B cell (primary cell): Measurements from ENCODE around the gene ARF5. TPM values are rescaled to one million over a fixed set of nuclear protein-coding genes. Genes with fewer than 3 reads are reported as not detected.
A peak's percentile ranks its signal among the peaks of the same experiment; 100 is the strongest.

Experiments
- ATAC-seq: fragments of 200-7000 bp; cut with Tn5 transposase; one replicate; pipeline ENCODE4 v1.10.0; 2021; ENCODE audit warnings: low read depth, mild to moderate bottlenecking, moderate number of reproducible peaks, moderate library complexity
- CTCF ChIA-PET: fragments of 350-600 bp; sonication (Branson Sonifier 250); formaldehyde crosslinking; loops from one replicate; lab custom pipeline; 2021; ENCODE audit warnings: antibody characterized with exemption, inconsistent platforms; lab: Charles Lee
- POLR2A ChIA-PET: fragments of 350-600 bp; sonication (Branson Sonifier 250); formaldehyde crosslinking; loops from one replicate; lab custom pipeline; 2021; ENCODE audit warnings: antibody characterized with exemption; lab: Charles Lee
- DNase-seq: peaks from one replicate; pipeline ENCODE4 v3.0.0; 2013
- H2AFZ ChIP-seq: 2 replicates; pipeline ENCODE4 v1.6.1; 2012; ENCODE audit warnings: mild to moderate bottlenecking, low read depth, low read length; ENCODE audit not compliant: insufficient read depth, poor library complexity, severe bottlenecking
- H3K27ac ChIP-seq, 2 donors: 1 replicate in 1 of 2; 2 replicates in 1 of 2; pipeline ENCODE4 v1.5.1; 2012 to 2013; ENCODE audit warnings: low read length in 2 of 2, mild to moderate bottlenecking in 2 of 2, moderate library complexity in 1 of 2
- H3K27me3 ChIP-seq, 4 experiments: fragments of 200-600 bp in 1 of 4; sonication (generic) in 1 of 4; replicated peaks in 1 of 4; 1 replicate in 2 of 4; 2 replicates in 2 of 4; pipeline versions ENCODE4 v1.6.1 to v1.7.0; 2013 to 2016; ENCODE audit warnings: low read length in 3 of 4, mild to moderate bottlenecking in 2 of 4, mixed read lengths in 1 of 4, moderate library complexity in 1 of 4; ENCODE audit not compliant: insufficient read depth in 4 of 4, control insufficient read depth in 3 of 4; ENCODE audit errors: control extremely low read depth in 1 of 4
- H3K36me3 ChIP-seq, 2 experiments: replicated peaks in 1 of 2; 1 replicate in 1 of 2; 2 replicates in 1 of 2; pipeline versions ENCODE4 v1.6.1 to v1.7.1; 2013; ENCODE audit warnings: low read length in 1 of 2; ENCODE audit not compliant: insufficient read depth in 2 of 2, control insufficient read depth in 1 of 2; ENCODE audit errors: control extremely low read depth in 1 of 2, extremely low read depth in 1 of 2
- H3K4me1 ChIP-seq, 2 donors: fragments of 200-600 bp in 1 of 2; sonication (generic) in 1 of 2; 1 replicate in 1 of 2; 2 replicates in 1 of 2; pipeline versions ENCODE4 v1.5.1 to v1.6.1; 2013 to 2017; ENCODE audit warnings: low read length in 2 of 2; ENCODE audit not compliant: control insufficient read depth in 2 of 2, insufficient read depth in 2 of 2
- H3K4me2 ChIP-seq: replicated peaks from 2 replicates; pipeline ENCODE3; 2012; ENCODE audit warnings: mild to moderate bottlenecking, low read depth, low read length; ENCODE audit not compliant: poor library complexity, severe bottlenecking
- H3K4me3 ChIP-seq, 5 experiments: fragments of 200-600 bp in 1 of 5; sonication (generic) in 1 of 5; 1 replicate in 3 of 5; 2 replicates in 2 of 5; pipeline versions ENCODE4 v1.5.1 to v1.7.0; 2011 to 2016; ENCODE audit warnings: low read length in 4 of 5, mild to moderate bottlenecking in 4 of 5, low read depth in 2 of 5, control low read depth in 1 of 5, moderate library complexity in 1 of 5; ENCODE audit not compliant: insufficient read depth in 1 of 5; ENCODE audit errors: control extremely low read depth in 1 of 5, extremely low read depth in 1 of 5
- H3K79me2 ChIP-seq: fragments of 200-600 bp; sonication (generic); one replicate; pipeline ENCODE4 v1.6.0; 2016; ENCODE audit warnings: low read length; ENCODE audit not compliant: control insufficient read depth, insufficient read depth
- H3K9ac ChIP-seq: fragments of 200-600 bp; sonication (generic); 2 replicates; pipeline ENCODE4 v1.6.1; 2017; ENCODE audit warnings: mild to moderate bottlenecking, low read length, moderate library complexity
- H3K9me3 ChIP-seq, 3 donors: one replicate each; pipeline versions ENCODE4 v1.6.1 to v1.7.1; 2013; ENCODE audit warnings: low read length in 2 of 3; ENCODE audit not compliant: control insufficient read depth in 2 of 3, insufficient read depth in 1 of 3; ENCODE audit errors: control extremely low read depth in 1 of 3
- H4K20me1 ChIP-seq: 2 replicates; pipeline ENCODE4 v1.6.0; 2012; ENCODE audit warnings: mild to moderate bottlenecking, low read length; ENCODE audit not compliant: insufficient read depth, control insufficient read depth, poor library complexity, severe bottlenecking
- H3K27ac Mint-ChIP-seq: one replicate; pipeline ENCODE4 v1.8.0; 2021; ENCODE audit warnings: mixed read lengths
- H3K27me3 Mint-ChIP-seq: one replicate; pipeline ENCODE4 v1.8.0; 2021; ENCODE audit warnings: mixed read lengths
- H3K4me1 Mint-ChIP-seq: one replicate; pipeline ENCODE4 v1.8.0; 2021; ENCODE audit warnings: mixed read lengths
- H3K4me3 Mint-ChIP-seq: one replicate; pipeline ENCODE4 v1.8.0; 2021; ENCODE audit warnings: mixed read lengths
- H3K9me3 Mint-ChIP-seq: one replicate; pipeline ENCODE4 v1.8.0; 2022; ENCODE audit warnings: mixed read lengths; ENCODE audit not compliant: insufficient read depth
- EZH2 ChIP-seq: IDR thresholded peaks from 2 replicates; pipeline ENCODE4 v1.6.1; 2012; ENCODE audit warnings: borderline replicate concordance, low read depth, mild to moderate bottlenecking, moderate library complexity, low read length; ENCODE audit not compliant: insufficient read depth, poor library complexity, severe bottlenecking
- WGBS: methylation state at CpG from one replicate; pipeline ENCODE4 v1.1.5; 2013; ENCODE audit warnings: missing lambda C conversion rate; ENCODE audit not compliant: insufficient coverage; 5-methylcytosine and 5-hydroxymethylcytosine counted together
- intact Hi-C: fragments of 100-400 bp; cut with micrococcal nuclease; formaldehyde crosslinking; loops from one replicate; pipeline ENCODE4 v1.10.0; 2022
- polyA plus RNA-seq: library from polyadenylated mRNA; depleted of rRNA; stranded (reverse); fragments of >200 nt; gene quantifications from 2 replicates; pipeline ENCODE4 v1.2.3, GENCODE V29; 2012
- total RNA-seq, 2 donors: library from RNA; stranded (reverse); fragments of 120-200 nt in 1 of 2; gene quantifications; 1 replicate in 1 of 2; 2 replicates in 1 of 2; pipeline versions ENCODE4 v1.2.3 to v1.2.4, GENCODE V29; 2013 to 2022
- TF ChIP-seq, protein P1 (sequence below): fragments of 200-600 bp; IDR thresholded peaks from one replicate; pipeline ENCODE4 v1.8.0; 2022; ENCODE audit warnings: antibody characterized with exemption, mild to moderate bottlenecking

The ARF5 gene
- total and polyA plus RNA-seq, 2 donors (not counting 1 experiment from before 2014, with no cell fraction given) = 77.1 to 234 TPM

DNA sequence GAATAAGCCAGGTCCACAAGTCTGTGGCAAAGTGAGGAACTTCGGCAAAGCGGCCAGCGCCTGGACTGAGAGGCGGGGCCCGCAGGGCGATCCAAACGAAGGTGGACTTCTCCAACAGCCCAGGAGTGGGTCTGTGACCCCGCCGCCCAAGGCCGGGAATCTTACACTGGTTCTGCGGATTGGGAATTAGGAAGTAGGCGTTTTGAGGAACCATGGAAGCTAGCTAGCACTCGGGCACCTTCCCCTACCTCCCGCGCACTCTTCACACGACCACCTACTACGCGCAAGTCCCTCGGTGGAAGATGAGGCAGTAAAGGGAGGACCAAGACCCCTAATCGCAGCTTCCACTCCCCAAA lies 570 bp upstream of the ARF5 start:
- Histone ChIP-seq H3K27ac (peak overlapping the region; percentile 65 to 66), H3K79me2 (peaks cover 40% of the 10 kb centered on the region), H3K27me3 (no peaks in the 10 kb centered on the region), H3K4me1 (peaks cover 39 to 44% of the 10 kb centered on the region in 2 donors), H3K9ac (peak overlapping the region; percentile 88), H3K9me3 (peaks cover 0 to 2% (median 0%) of the 10 kb centered on the region in 3 donors), H3K36me3 (peaks cover 0 to 17% of the 10 kb centered on the region in 2 experiments), H3K4me3 (peak overlapping the region; percentile 59 to 95 (median 87)), H3K4me2 (peak overlapping the region; percentile 79), H2AFZ (peak overlapping the region; percentile 81), H4K20me1 (peaks cover 13% of the 10 kb centered on the region)
- POLR2A ChIA-PET = no interaction called here
- 71% methylated on average over 10 of the region's 20 CpGs for WGBS
- peak overlapping the region; percentile 89 for H3K4me3 Mint-ChIP-seq
- CTCF ChIA-PET = no interaction called here
- no peak for ATAC-seq
- no peaks in the 10 kb centered on the region for H3K27me3 Mint-ChIP-seq
- no peaks in the 10 kb centered on the region for H3K9me3 Mint-ChIP-seq
- H3K27ac Mint-ChIP-seq = peak overlapping the region; percentile 17
- peaks cover 54% of the 10 kb centered on the region for H3K4me1 Mint-ChIP-seq
- DNase-seq = no peak
- intact Hi-C loops = loop anchor here (2.0 to 5.0 kb wide), 2 partner anchors 521 to 1150 kb away; partner anchors contain the start of gene CALU
- no peak for TF ChIP-seq EZH2
- TF ChIP-seq, protein P1, sequence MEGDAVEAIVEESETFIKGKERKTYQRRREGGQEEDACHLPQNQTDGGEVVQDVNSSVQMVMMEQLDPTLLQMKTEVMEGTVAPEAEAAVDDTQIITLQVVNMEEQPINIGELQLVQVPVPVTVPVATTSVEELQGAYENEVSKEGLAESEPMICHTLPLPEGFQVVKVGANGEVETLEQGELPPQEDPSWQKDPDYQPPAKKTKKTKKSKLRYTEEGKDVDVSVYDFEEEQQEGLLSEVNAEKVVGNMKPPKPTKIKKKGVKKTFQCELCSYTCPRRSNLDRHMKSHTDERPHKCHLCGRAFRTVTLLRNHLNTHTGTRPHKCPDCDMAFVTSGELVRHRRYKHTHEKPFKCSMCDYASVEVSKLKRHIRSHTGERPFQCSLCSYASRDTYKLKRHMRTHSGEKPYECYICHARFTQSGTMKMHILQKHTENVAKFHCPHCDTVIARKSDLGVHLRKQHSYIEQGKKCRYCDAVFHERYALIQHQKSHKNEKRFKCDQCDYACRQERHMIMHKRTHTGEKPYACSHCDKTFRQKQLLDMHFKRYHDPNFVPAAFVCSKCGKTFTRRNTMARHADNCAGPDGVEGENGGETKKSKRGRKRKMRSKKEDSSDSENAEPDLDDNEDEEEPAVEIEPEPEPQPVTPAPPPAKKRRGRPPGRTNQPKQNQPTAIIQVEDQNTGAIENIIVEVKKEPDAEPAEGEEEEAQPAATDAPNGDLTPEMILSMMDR = no peak

DNA sequence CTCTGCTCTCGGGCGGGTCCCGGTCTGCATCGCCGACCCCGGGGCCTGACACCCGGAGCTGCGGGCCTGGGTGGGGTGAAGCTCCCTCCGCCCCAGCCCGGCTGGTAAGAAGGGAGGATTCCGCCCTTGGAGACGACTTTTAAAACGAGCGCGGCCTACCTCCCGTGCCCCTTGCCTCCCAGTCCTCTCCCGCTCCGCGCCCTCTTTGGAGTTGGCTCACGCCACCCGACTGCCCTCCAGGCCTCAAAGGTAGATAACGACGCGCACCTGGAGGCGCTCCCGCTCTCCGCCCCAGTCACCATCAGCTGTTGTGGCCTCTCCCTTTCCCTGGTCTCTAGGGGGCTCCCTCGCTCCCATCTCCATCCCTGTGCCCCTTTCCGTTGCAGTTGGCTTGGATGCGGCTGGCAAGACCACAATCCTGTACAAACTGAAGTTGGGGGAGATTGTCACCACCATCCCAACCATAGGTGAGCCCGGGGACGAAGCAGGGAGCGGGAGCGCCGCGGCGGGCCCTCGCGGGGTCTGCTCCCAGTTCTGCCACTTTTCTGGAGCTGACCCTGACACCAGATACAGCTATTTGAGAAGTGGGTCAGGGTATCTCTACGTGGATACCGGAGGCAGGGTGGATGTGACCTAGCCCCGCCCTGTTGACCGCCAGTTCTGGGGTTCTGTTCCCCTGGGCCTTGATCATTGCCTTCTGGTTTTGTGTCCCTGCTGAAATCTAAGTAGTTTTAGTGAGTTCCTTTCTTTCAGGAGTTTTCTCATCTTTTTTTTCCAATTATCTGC lies 679 bp downstream of the ARF5 start:
- Histone ChIP-seq H3K4me3 (peak overlapping the region; percentile 28 to 95 (median 87)), H3K36me3 (peaks cover 0 to 15% of the 10 kb centered on the region in 2 experiments), H4K20me1 (peaks cover under 1% of the 10 kb centered on the region), H3K4me1 (peaks cover 33 to 39% of the 10 kb centered on the region in 2 donors), H3K27me3 (no peaks in the 10 kb centered on the region), H3K9ac (peak overlapping the region; percentile 88), H3K4me2 (peak overlapping the region; percentile 79), H3K27ac (peak overlapping the region; percentile 55 to 80), H2AFZ (peak overlapping the region; percentile 81), H3K9me3 (peaks cover 0 to 2% (median 0%) of the 10 kb centered on the region in 3 donors), H3K79me2 (peaks cover 29% of the 10 kb centered on the region)
- 3% methylated on average over 29 of the region's 43 CpGs for WGBS
- H3K27me3 Mint-ChIP-seq = no peaks in the 10 kb centered on the region
- CTCF ChIA-PET = interaction anchor here (1.0 kb wide), 1 partner anchor 119 kb away, joined by 5 read pairs; no protein-coding TSS in a partner anchor
- DNase-seq (no peak), ATAC-seq (no peak)
- peak overlapping the region; percentile 98 for H3K4me3 Mint-ChIP-seq
- intact Hi-C loops = loop anchor here (2.0 to 5.0 kb wide), 2 partner anchors 520 to 1148 kb away; partner anchors contain the start of gene CALU
- H3K9me3 Mint-ChIP-seq = no peaks in the 10 kb centered on the region
- peak overlapping the region; percentile 95 for H3K27ac Mint-ChIP-seq
- POLR2A ChIA-PET = interaction anchor here (0.6 kb wide), 1 partner anchor 74 kb away, joined by 3 read pairs; no protein-coding TSS in a partner anchor
- TF ChIP-seq, protein P1 = no peak
- TF ChIP-seq EZH2 = no peak
- peaks cover 41% of the 10 kb centered on the region for H3K4me1 Mint-ChIP-seq
